GM19438 (cell line): Measurements from ENCODE around the gene TSPO.

Source experiments
- ATAC-seq: cut with Tn5 transposase; IDR thresholded peaks from one replicate; pipeline ENCODE4 v1.9.1; 2021; ENCODE audit warnings: low read depth; ENCODE audit not compliant: unreplicated experiment

TSPO gene

GRCh38 chr22:43174941-43175531 lies 23.7 kb downstream of the TSPO start:
- no peak for ATAC-seq

- ATAC-seq: no peak
Observed at GRCh38 chr22:43176090-43176489, 24.7 kb downstream of the TSPO start.

GRCh38 chr22:43177479-43177878 lies 26.1 kb downstream of the TSPO start:
- no peak for ATAC-seq

GRCh38 chr22:43179146-43179910 lies 28.0 kb downstream of the TSPO start:
- ATAC-seq: no peak

GRCh38 chr22:43179911-43180195 lies 28.5 kb downstream of the TSPO start:
- ATAC-seq: no peak

- no peak for ATAC-seq
Observed at GRCh38 chr22:43180670-43181069, 29.3 kb downstream of the TSPO start.

GRCh38 chr22:43181321-43182076 lies 30.1 kb downstream of the TSPO start:
- no peak for ATAC-seq

- ATAC-seq: no peak
Observed at GRCh38 chr22:43182118-43182517, 30.8 kb downstream of the TSPO start.

GRCh38 chr22:43182726-43183125 lies 31.4 kb downstream of the TSPO start:
- ATAC-seq: no peak

GRCh38 chr22:43183496-43184277 lies 32.3 kb downstream of the TSPO start:
- no peak for ATAC-seq

GRCh38 chr22:43185860-43186261 lies 34.5 kb downstream of the TSPO start:
- ATAC-seq: no peak

- ATAC-seq: no peak
Observed at GRCh38 chr22:43186272-43187170, 35.2 kb downstream of the TSPO start, which contains the start of gene TTLL12. TSS of gene TTLL12 (minus strand) at chr22:43187134. CDS start at chr22:43187069, 65 bp downstream.

GRCh38 chr22:43187171-43188099 lies 36.1 kb downstream of the TSPO start:
- peak; percentile 68 for ATAC-seq

- ATAC-seq: no peak
Observed at GRCh38 chr22:43188829-43189545, 37.6 kb downstream of the TSPO start.

GRCh38 chr22:43191831-43192230 lies 40.5 kb downstream of the TSPO start:
- ATAC-seq: no peak

- ATAC-seq: no peak
Observed at GRCh38 chr22:43197271-43197941, 46.0 kb downstream of the TSPO start.

GRCh38 chr22:43198126-43198525 lies 46.8 kb downstream of the TSPO start:
- no peak for ATAC-seq

- ATAC-seq: no peak
Observed at GRCh38 chr22:43198936-43199335, 47.6 kb downstream of the TSPO start.
